HG03469 (cell line): ENCODE data around the gene PIK3C2B.

Experiments used
- ATAC-seq: cut with Tn5 transposase; IDR thresholded peaks from one replicate; pipeline ENCODE4 v1.9.1; 2021; ENCODE audit warnings: mild to moderate bottlenecking, moderate library complexity, moderate number of reproducible peaks; ENCODE audit not compliant: unreplicated experiment

The PIK3C2B gene

GRCh38 chr1:204445860-204446412 is 48.7 kb downstream of the PIK3C2B start:
- ATAC-seq = no peak
